HL-60/S4 (cell line): ENCODE measurements around the gene HLA-DRA.
"Not testable (repeated sequence)": the region's sequence is repeated elsewhere in the genome, so short reads cannot be mapped to it uniquely, and the experiment has no call there.

Source experiments
- in situ Hi-C: fragments of 300-500 bp; cut with MboI; formaldehyde crosslinking; loops from 2 replicates; pipeline ENCODE4 v1.14.3; 2022; ENCODE audit warnings: low sequenced_read_pairs

Gene HLA-DRA

GRCh38 chr6:32473376-32474348, 34.0 kb downstream of the HLA-DRA start:
- in situ Hi-C loops, result not testable (repeated sequence)

GRCh38 chr6:32475392-32476206, 35.9 kb downstream of the HLA-DRA start:
- in situ Hi-C loops, result no loop called here

GRCh38 chr6:32483968-32484613, 44.4 kb downstream of the HLA-DRA start:
- in situ Hi-C loops, result no loop called here

GRCh38 chr6:32484614-32484998, 44.9 kb downstream of the HLA-DRA start:
- in situ Hi-C loops, result no loop called here

- in situ Hi-C loops, result no loop called here
These were observed 48.4 kb downstream of the HLA-DRA start for GRCh38 chr6:32488083-32488482.

- in situ Hi-C loops, result no loop called here
These were observed 52.0 kb downstream of the HLA-DRA start for GRCh38 chr6:32491700-32492099.

GRCh38 chr6:32492351-32492750, 52.7 kb downstream of the HLA-DRA start:
- in situ Hi-C loops, result no loop called here
